ENCODE results near the gene RAB36. TPM values are rescaled to one million over a fixed set of nuclear protein-coding genes. Genes with fewer than 3 reads are reported as not detected.

Gene RAB36
- total and polyA plus RNA-seq, 9 of the 15 experiments (the other 6 are each of a cell fraction or from before 2014, with no cell fraction given): 0.04 to 0.50 (median 0.08) TPM; not detected in 3

DNA sequence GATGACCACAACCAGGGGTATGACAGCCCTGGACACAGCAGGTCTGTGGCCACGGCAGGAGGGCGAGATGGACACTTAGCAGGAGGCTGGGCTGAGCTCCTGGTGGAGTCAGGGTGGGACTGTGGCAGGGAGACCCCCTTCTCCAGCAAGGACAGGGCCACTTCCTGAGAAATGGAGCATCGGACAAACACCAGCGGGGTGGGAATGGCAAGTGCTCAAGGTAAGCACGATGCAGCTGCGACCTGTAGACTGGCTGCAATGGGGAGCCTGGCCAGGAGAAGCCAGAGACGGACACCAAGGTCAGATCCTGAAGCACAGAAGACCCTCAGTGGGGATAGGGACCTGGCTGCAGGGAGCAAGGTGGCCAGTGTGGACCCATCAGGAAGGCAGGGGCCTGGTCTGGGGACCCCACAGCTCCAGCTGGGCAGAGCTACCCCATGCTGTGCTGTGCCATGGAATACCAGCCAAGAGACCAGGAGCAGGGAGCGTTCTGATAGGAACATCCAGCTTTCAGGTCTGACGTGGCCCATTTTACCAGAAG is 32.7 kb upstream of the RAB36 start:
- Histone ChIP-seq H3K4me3 (no peak overlapping the region), H4K20me1 (replicated peaks; ENCODE audit: control insufficient read depth, insufficient read depth, low read length) (peaks cover 98% of the 10 kb centered on the region), H2AFZ (ENCODE audit: low read depth, low read length) (no peak overlapping the region), H3K36me3 (ENCODE audit: control insufficient read depth, insufficient read depth, low read length) (no peaks in the 10 kb centered on the region), H3K4me1 (replicated peaks in 1 of 2; ENCODE audit: control insufficient read depth in 2 of 2, insufficient read depth in 2 of 2, low read length in 2 of 2) (peaks cover 0 to 26% of the 10 kb centered on the region in 2 experiments; a peak in 1 of 5 replicates), H3K79me2 (ENCODE audit: control insufficient read depth, insufficient read depth, low read length) (no peaks in the 10 kb centered on the region), H3K9me1 (ENCODE audit: control insufficient read depth, insufficient read depth, low read length) (peaks cover 12% of the 10 kb centered on the region), H3K27ac (ENCODE audit: extremely low read depth, low read depth, low read length) (no peak overlapping the region), H3K9me3 (replicated peaks; ENCODE audit: control insufficient read depth, insufficient read depth, low read depth, low read length) (no peaks in the 10 kb centered on the region), H3K4me2 (ENCODE audit: insufficient read depth, low read length) (no peak overlapping the region), H3K27me3 (ENCODE audit: control insufficient read depth in 2 of 2, insufficient read depth in 2 of 2, low read length in 2 of 2) (peaks cover 48 to 100% of the 10 kb centered on the region in 2 experiments; a peak in 4 of 5 replicates), H3K9ac (ENCODE audit: insufficient read depth in 1 of 2, low read depth in 2 of 2, low read length in 2 of 2) (peak overlapping the region in 1 of 2 experiments; percentile 54; a peak in 2 of 4 replicates)
- CTCF ChIA-PET (ENCODE audit: low intra/inter-chr PET ratio): interaction anchor here (0.6 kb wide), 1 partner anchor 156 kb away, joined by 4 read pairs; no protein-coding TSS in a partner anchor
- in situ Hi-C loops (cut with MboI) (no loop called here), intact Hi-C loops (cut with micrococcal nuclease) (no loop called here)
- no TSS peak for BruUV-seq (replicated peaks)
- ATAC-seq: no peak
- DNase-seq (ENCODE audit: extremely low read depth in 1 of 4, low spot score in 3 of 4): no peak
- POLR2A ChIA-PET: interaction anchor here (0.7 to 19.0 kb wide), 18 partner anchors 10 to 403 kb away, joined by 3 to 414 read pairs (median 5); partner anchors contain the start of genes GNAZ and RAB36
- WGBS (ENCODE audit: insufficient coverage, low coverage, missing lambda C conversion rate): 1% methylated on average over 9 of the region's 9 CpGs
- FAIRE-seq: no peak
- TF ChIP-seq PHF21A (IDR thresholded peaks at IDR 0.05; ENCODE audit: borderline replicate concordance, low read depth) (no peak), MCM3 (IDR thresholded peaks at IDR 0.05) (peak; percentile 70; the same call in 1 of the 2 replicates), TFAM (CRISPR knock-in tag; conservative IDR thresholded peaks at IDR 0.05) (no peak), ZNF165 (CRISPR knock-in tag; IDR thresholded peaks at IDR 0.05; ENCODE audit: borderline replicate concordance) (no peak), ATF1 (CRISPR knock-in tag; IDR thresholded peaks at IDR 0.05) (peak; percentile 9; the same call in 1 of the 2 replicates), ATF1 (tag; IDR thresholded peaks at IDR 0.05) (no peak), PHB2 (IDR thresholded peaks at IDR 0.05; ENCODE audit: low read depth) (no peak)
- TF ChIP-seq, protein P1, sequence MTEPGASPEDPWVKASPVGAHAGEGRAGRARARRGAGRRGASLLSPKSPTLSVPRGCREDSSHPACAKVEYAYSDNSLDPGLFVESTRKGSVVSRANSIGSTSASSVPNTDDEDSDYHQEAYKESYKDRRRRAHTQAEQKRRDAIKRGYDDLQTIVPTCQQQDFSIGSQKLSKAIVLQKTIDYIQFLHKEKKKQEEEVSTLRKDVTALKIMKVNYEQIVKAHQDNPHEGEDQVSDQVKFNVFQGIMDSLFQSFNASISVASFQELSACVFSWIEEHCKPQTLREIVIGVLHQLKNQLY (CRISPR knock-in tag; conservative IDR thresholded peaks at IDR 0.05): 0 out of 4 replicates have a peak, but pooled peaks of 1 of the 2 experiments have one; percentile 12
- TF ChIP-seq, protein P2, sequence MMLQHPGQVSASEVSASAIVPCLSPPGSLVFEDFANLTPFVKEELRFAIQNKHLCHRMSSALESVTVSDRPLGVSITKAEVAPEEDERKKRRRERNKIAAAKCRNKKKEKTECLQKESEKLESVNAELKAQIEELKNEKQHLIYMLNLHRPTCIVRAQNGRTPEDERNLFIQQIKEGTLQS (IDR thresholded peaks at IDR 0.05): no peak
- TF ChIP-seq, protein P2 (CRISPR knock-in tag; conservative IDR thresholded peaks at IDR 0.05): peak; percentile 50; the same call in 1 of the 2 replicates
- TF ChIP-seq, protein P3, sequence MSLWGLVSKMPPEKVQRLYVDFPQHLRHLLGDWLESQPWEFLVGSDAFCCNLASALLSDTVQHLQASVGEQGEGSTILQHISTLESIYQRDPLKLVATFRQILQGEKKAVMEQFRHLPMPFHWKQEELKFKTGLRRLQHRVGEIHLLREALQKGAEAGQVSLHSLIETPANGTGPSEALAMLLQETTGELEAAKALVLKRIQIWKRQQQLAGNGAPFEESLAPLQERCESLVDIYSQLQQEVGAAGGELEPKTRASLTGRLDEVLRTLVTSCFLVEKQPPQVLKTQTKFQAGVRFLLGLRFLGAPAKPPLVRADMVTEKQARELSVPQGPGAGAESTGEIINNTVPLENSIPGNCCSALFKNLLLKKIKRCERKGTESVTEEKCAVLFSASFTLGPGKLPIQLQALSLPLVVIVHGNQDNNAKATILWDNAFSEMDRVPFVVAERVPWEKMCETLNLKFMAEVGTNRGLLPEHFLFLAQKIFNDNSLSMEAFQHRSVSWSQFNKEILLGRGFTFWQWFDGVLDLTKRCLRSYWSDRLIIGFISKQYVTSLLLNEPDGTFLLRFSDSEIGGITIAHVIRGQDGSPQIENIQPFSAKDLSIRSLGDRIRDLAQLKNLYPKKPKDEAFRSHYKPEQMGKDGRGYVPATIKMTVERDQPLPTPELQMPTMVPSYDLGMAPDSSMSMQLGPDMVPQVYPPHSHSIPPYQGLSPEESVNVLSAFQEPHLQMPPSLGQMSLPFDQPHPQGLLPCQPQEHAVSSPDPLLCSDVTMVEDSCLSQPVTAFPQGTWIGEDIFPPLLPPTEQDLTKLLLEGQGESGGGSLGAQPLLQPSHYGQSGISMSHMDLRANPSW (CRISPR knock-in tag; IDR thresholded peaks at IDR 0.05): peak; percentile 35; the same call in 1 of the 2 replicates
- TF ChIP-seq, protein P4, sequence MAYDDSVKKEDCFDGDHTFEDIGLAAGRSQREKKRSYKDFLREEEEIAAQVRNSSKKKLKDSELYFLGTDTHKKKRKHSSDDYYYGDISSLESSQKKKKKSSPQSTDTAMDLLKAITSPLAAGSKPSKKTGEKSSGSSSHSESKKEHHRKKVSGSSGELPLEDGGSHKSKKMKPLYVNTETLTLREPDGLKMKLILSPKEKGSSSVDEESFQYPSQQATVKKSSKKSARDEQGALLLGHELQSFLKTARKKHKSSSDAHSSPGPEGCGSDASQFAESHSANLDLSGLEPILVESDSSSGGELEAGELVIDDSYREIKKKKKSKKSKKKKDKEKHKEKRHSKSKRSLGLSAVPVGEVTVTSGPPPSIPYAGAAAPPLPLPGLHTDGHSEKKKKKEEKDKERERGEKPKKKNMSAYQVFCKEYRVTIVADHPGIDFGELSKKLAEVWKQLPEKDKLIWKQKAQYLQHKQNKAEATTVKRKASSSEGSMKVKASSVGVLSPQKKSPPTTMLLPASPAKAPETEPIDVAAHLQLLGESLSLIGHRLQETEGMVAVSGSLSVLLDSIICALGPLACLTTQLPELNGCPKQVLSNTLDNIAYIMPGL (CRISPR knock-in tag; IDR thresholded peaks at IDR 0.05): peak; percentile 26; the same call in 1 of the 2 replicates
- TF ChIP-seq, protein P5, sequence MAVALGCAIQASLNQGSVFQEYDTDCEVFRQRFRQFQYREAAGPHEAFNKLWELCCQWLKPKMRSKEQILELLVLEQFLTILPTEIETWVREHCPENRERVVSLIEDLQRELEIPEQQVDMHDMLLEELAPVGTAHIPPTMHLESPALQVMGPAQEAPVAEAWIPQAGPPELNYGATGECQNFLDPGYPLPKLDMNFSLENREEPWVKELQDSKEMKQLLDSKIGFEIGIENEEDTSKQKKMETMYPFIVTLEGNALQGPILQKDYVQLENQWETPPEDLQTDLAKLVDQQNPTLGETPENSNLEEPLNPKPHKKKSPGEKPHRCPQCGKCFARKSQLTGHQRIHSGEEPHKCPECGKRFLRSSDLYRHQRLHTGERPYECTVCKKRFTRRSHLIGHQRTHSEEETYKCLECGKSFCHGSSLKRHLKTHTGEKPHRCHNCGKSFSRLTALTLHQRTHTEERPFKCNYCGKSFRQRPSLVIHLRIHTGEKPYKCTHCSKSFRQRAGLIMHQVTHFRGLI (CRISPR knock-in tag; IDR thresholded peaks at IDR 0.05): no peak

All from K562 (cell line).